Breast epithelium (tissue), 4 donors: ENCODE data around the gene CDKN1C. TPM values are rescaled to one million over a fixed set of nuclear protein-coding genes. Genes with fewer than 3 reads are reported as not detected.

Experiments
- DNase-seq, 2 donors: peaks; one replicate each; pipeline ENCODE4 v3.0.0-alpha.2; 2019; ENCODE audit warnings: low spot score in 2 of 2
- H3K27ac ChIP-seq, 2 donors: fragments of 200-600 bp; sonication (generic) in 1 of 2; one replicate each; pipeline ENCODE4 v1.5.1; 2016 to 2019; ENCODE audit warnings: mild to moderate bottlenecking in 1 of 2
- H3K27me3 ChIP-seq, 2 donors: fragments of 200-600 bp; sonication (generic) in 1 of 2; one replicate each; pipeline versions ENCODE4 v1.5.1 to v1.6.0; 2017 to 2019; ENCODE audit warnings: control low read depth in 1 of 2, mild to moderate bottlenecking in 1 of 2
- H3K36me3 ChIP-seq: fragments of 200-600 bp; one replicate; pipeline ENCODE4 v1.5.1; 2019
- H3K4me1 ChIP-seq, 2 donors: fragments of 200-600 bp; sonication (generic); one replicate each; pipeline ENCODE4 v1.5.1; 2016 to 2019; ENCODE audit warnings: control low read depth in 1 of 2
- H3K4me3 ChIP-seq, 3 donors: fragments of 200-600 bp; sonication (generic); 1 replicate in 2 of 3; 2 replicates in 1 of 3; pipeline ENCODE4 v1.5.1; 2016 to 2019; ENCODE audit warnings: mild to moderate bottlenecking in 3 of 3, moderate library complexity in 2 of 3
- H3K9me3 ChIP-seq, 2 donors: fragments of 200-600 bp; sonication (generic) in 1 of 2; one replicate each; pipeline ENCODE4 v1.5.1; 2016 to 2019; ENCODE audit warnings: control low read depth in 1 of 2
- POLR2A ChIP-seq: fragments of 450-650 bp; IDR thresholded peaks from one replicate; pipeline ENCODE4 v1.6.1; 2016; ENCODE audit warnings: antibody characterized with exemption, mild to moderate bottlenecking, moderate library complexity
- POLR2AphosphoS5 ChIP-seq, 3 donors: sonication (generic); formaldehyde crosslinking; IDR thresholded peaks; one replicate each; pipeline ENCODE4 v1.6.1; 2017; ENCODE audit warnings: antibody characterized with exemption in 3 of 3
- intact Hi-C: fragments of 100-400 bp; cut with DNase I; formaldehyde crosslinking; loops from one replicate; pipeline ENCODE4 v1.15.1; 2023; ENCODE audit warnings: low total_unique reads
- total RNA-seq, 3 donors: library from RNA; depleted of rRNA; stranded (reverse); fragments of >200 nt; gene quantifications; one replicate each; pipeline ENCODE4 v1.1.0, GENCODE V29; 2016
- TF ChIP-seq, protein P1 (sequence below), 3 donors: fragments of 450-650 bp; IDR thresholded peaks; one replicate each; pipeline ENCODE4 v1.5.1; 2016 to 2017; ENCODE audit warnings: antibody characterized with exemption in 3 of 3, mild to moderate bottlenecking in 3 of 3, moderate library complexity in 3 of 3

The CDKN1C gene
- total RNA-seq, 3 donors from 2014 or later = 48.2 to 136 (median 88.8) TPM

DNA sequence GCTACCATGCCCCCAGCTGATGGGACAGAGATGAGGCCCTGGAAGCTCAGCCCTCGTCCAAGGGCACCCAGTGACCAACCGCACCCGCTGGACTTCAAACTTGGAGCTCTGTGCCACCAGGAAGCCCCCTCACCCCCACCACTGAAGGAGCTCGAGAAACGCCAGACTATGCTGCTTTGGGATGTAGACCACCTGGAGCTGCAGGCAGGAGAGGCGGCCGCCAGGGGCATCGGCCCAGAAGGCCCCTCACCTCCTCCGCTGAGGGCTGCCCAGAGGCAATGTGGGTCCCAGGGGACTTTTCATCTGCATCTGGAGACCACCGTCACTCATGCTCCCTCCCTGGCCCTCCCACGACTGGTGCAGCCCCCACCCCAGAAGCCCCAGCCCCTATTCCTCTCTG is 28.3 kb downstream of the CDKN1C start:
- Histone ChIP-seq H3K4me1 (peaks cover 0 to 2% of the 10 kb centered on the region in 2 donors), H3K27ac (no peak overlapping the region), H3K27me3 (peaks cover 0 to 4% of the 10 kb centered on the region in 2 donors), H3K36me3 (no peaks in the 10 kb centered on the region), H3K9me3 (no peaks in the 10 kb centered on the region), H3K4me3 (no peak overlapping the region)
- intact Hi-C loops = no loop called here
- no peak for DNase-seq
- TF ChIP-seq POLR2A = no peak
- TF ChIP-seq, protein P1, sequence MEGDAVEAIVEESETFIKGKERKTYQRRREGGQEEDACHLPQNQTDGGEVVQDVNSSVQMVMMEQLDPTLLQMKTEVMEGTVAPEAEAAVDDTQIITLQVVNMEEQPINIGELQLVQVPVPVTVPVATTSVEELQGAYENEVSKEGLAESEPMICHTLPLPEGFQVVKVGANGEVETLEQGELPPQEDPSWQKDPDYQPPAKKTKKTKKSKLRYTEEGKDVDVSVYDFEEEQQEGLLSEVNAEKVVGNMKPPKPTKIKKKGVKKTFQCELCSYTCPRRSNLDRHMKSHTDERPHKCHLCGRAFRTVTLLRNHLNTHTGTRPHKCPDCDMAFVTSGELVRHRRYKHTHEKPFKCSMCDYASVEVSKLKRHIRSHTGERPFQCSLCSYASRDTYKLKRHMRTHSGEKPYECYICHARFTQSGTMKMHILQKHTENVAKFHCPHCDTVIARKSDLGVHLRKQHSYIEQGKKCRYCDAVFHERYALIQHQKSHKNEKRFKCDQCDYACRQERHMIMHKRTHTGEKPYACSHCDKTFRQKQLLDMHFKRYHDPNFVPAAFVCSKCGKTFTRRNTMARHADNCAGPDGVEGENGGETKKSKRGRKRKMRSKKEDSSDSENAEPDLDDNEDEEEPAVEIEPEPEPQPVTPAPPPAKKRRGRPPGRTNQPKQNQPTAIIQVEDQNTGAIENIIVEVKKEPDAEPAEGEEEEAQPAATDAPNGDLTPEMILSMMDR (IDR thresholded peaks at IDR 0.05) = no peak
- TF ChIP-seq POLR2AphosphoS5 (IDR thresholded peaks at IDR 0.05) = no peak

DNA sequence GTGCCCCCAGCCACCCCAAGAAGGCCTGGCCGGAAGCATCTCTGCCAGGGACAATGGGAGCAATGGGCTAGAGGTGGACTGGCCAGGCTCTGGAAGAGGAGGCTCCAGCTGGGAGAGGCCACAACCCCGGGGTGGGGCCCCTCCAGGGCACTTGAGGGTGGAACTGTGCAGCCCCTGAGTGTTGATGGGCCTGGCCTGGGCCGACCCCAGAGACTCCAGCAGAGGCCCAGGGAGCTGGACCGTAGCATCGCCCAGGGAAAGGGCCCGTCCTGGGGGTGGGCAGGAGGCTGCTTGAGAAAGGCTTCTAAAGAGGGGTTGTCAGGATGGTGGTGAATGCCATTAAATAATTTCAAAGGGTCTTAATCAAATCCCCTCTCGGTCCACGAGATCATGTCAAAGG is 30.4 kb downstream of the CDKN1C start:
- no peak overlapping the region for H3K4me3 ChIP-seq
- H3K4me1 ChIP-seq = no peaks in the 10 kb centered on the region
- H3K27me3 ChIP-seq = no peaks in the 10 kb centered on the region
- no peaks in the 10 kb centered on the region for H3K9me3 ChIP-seq
- no peak for DNase-seq
- TF ChIP-seq POLR2A (no peak), POLR2AphosphoS5 (IDR thresholded peaks at IDR 0.05) (no peak)
- TF ChIP-seq, protein P1 (IDR thresholded peaks at IDR 0.05) = no peak
- no peaks in the 10 kb centered on the region for H3K36me3 ChIP-seq
- no peak overlapping the region for H3K27ac ChIP-seq
- intact Hi-C loops = no loop called here

DNA sequence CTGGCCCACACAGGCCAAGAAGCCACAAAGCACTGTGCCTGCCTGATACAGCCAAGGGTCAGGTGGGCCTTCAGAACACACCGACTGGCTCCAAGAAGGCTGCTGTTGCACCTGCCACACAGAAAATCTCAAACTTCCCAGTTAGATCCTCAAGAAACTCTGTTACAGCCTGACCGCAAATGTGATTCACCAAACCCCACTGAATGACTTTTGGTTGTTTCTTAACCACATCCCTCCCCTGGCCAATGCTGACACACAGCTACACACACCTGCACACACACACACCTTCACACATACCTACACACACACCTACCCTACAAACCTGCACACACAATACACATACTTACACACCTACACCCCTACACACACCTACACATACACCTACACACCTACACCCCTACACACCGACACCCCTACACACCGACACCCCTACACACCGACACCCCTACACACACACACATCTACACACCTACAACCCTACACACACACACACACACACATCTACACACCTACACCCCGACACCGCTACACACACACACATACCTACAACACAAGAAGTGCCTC is 31.5 kb downstream of the CDKN1C start:
- intact Hi-C loops = no loop called here
- TF ChIP-seq POLR2AphosphoS5 (IDR thresholded peaks at IDR 0.05) (no peak), POLR2A (no peak)
- TF ChIP-seq, protein P1 (IDR thresholded peaks at IDR 0.05) = no peak

DNA sequence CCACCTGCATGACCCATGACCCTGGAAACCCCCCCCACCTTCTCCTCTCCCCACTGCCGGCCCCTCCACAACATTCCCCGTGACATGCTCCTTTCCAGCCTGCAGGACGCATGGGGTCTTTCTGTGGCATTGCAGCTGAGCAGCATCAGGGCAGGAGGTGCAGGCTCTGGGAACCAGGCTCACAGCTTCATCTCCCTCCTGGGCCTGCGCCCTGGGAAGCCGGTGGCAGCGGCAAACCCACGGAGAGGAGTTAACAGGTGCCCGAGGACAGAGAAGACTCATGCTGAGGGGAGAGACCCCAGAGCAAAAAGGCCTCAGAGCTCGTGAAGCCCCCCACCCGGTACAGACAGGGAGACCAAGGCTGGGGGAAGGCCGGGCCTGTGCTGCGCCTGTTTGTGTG is 32.2 kb downstream of the CDKN1C start:
- Histone ChIP-seq H3K4me3 (no peak overlapping the region), H3K27ac (no peak overlapping the region), H3K9me3 (no peaks in the 10 kb centered on the region), H3K4me1 (no peaks in the 10 kb centered on the region), H3K27me3 (no peaks in the 10 kb centered on the region), H3K36me3 (no peaks in the 10 kb centered on the region)
- intact Hi-C loops = no loop called here
- TF ChIP-seq, protein P1 (IDR thresholded peaks at IDR 0.05) = no peak
- TF ChIP-seq POLR2A = no peak
- no peak for TF ChIP-seq POLR2AphosphoS5 (IDR thresholded peaks at IDR 0.05)
- DNase-seq = no peak

More for the DNA sequence above, 31.5 kb downstream of the CDKN1C start:
- Histone ChIP-seq H3K36me3 (no peaks in the 10 kb centered on the region), H3K4me3 (no peak overlapping the region), H3K27ac (no peak overlapping the region), H3K4me1 (no peaks in the 10 kb centered on the region), H3K9me3 (no peaks in the 10 kb centered on the region), H3K27me3 (no peaks in the 10 kb centered on the region)
- no peak for DNase-seq

DNA sequence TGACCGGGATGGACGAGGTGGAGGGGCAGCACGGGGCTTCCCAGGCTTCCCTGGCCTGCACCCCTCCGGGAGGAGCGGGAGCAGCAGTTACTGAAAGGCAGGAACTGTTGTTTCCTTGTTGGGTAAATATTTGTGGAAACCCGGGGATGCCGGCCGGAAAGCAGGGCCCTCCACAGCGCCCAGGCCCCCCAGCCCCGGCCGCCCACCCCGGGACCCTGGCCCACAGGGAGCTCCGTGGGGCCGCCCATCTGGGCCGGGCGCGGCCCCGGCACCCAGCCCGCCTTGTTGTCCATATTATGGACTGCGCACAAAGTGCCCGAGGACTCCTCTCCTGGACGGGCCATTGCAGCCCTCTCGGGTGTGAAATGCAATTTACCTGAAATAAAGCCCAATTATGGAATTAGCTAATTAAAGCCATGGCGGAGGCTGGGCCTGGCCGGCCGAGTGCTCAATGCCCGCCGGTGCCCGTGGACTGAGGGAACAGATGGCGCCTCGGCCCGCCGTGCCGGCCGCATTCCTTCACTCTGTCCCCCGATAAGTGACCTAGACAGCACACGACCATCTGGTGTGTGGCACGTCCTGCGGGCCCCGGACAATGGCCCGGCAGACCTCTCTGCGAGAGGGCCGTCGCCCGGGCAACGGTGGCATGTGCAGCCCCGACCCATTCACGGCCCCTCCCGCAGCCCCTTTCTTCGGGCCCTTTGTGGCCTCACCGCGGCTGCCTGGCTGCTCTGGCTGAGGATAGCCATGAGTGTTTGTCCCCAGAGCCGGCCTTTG is 35.4 kb downstream of the CDKN1C start:
- no peaks in the 10 kb centered on the region for H3K9me3 ChIP-seq
- no peak overlapping the region for H3K4me3 ChIP-seq
- no peaks in the 10 kb centered on the region for H3K4me1 ChIP-seq
- no peak for TF ChIP-seq POLR2AphosphoS5 (IDR thresholded peaks at IDR 0.05)
- TF ChIP-seq POLR2A = no peak
- TF ChIP-seq, protein P1 (IDR thresholded peaks at IDR 0.05) = no peak
- H3K27me3 ChIP-seq = no peaks in the 10 kb centered on the region
- H3K27ac ChIP-seq = no peak overlapping the region
- no peaks in the 10 kb centered on the region for H3K36me3 ChIP-seq
- intact Hi-C loops = loop anchor here (5.0 to 10.0 kb wide), 2 partner anchors 75 to 153 kb away; partner anchors contain the start of gene KCNQ1OT1
- no peak for DNase-seq
